Measurements from ENCODE around the gene PPP1R14D.

DNA sequence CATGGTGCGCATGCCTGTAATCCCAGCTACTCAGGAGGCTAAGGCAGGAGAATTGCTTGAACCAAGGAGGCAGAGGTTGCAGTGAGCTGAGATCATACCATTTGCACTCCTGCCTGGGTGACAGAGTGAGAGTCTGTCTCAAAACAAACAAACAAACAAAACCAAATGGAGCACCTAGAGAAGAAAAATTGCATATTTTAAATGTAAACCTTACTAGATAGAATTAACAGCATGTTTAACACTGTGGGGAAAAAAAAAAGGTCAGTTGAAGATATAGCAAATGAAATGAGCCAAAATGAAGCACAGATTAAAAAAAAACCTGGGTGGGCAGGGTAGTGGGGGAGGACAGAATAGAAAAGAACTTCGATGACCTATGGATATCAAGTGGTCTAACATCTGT, 7.3 kb downstream of the PPP1R14D start:
- TF ChIP-seq, protein P1, sequence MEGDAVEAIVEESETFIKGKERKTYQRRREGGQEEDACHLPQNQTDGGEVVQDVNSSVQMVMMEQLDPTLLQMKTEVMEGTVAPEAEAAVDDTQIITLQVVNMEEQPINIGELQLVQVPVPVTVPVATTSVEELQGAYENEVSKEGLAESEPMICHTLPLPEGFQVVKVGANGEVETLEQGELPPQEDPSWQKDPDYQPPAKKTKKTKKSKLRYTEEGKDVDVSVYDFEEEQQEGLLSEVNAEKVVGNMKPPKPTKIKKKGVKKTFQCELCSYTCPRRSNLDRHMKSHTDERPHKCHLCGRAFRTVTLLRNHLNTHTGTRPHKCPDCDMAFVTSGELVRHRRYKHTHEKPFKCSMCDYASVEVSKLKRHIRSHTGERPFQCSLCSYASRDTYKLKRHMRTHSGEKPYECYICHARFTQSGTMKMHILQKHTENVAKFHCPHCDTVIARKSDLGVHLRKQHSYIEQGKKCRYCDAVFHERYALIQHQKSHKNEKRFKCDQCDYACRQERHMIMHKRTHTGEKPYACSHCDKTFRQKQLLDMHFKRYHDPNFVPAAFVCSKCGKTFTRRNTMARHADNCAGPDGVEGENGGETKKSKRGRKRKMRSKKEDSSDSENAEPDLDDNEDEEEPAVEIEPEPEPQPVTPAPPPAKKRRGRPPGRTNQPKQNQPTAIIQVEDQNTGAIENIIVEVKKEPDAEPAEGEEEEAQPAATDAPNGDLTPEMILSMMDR (conservative IDR thresholded peaks at IDR 0.05; ENCODE audit: low read length) = no peak
- TF ChIP-seq EZH2phosphoT487 (IDR thresholded peaks at IDR 0.05; ENCODE audit: borderline replicate concordance, low read depth, low read length) = no peak

Measured in OCI-LY7 (cell line).